OCI-LY7 (cell line): ENCODE data around the gene FAM131C. TPM values are rescaled to one million over a fixed set of nuclear protein-coding genes. Genes with fewer than 3 reads are reported as not detected.
"Not testable (repeated sequence)": the region's sequence is repeated elsewhere in the genome, so short reads cannot be mapped to it uniquely, and the experiment has no call there.

Experiments
- BruUV-seq: library from RNA; stranded (reverse); fragments of 400-500 nt; replicated peaks from 2 replicates; lab custom pipeline; 2021; lab: Mats Ljungman, UMichigan
- CTCF ChIA-PET: fragments of 300-600 bp; sonication (Branson Sonifier 250); formaldehyde crosslinking; loops from one replicate; lab custom pipeline; 2022; ENCODE audit warnings: antibody characterized with exemption; ENCODE audit not compliant: unreplicated experiment; lab: Charles Lee
- POLR2A ChIA-PET: fragments of 300-600 bp; sonication (Branson Sonifier 250); formaldehyde crosslinking; loops from one replicate; lab custom pipeline; 2022; ENCODE audit warnings: antibody characterized with exemption; lab: Charles Lee
- DNase-seq: peaks from one replicate; pipeline ENCODE4 v3.0.0-alpha.2; 2015; ENCODE audit warnings: low spot score
- H2AFZ ChIP-seq: fragments of 200-600 bp; sonication (generic), shearing (Covaris generic); 2 replicates; pipeline ENCODE4 v1.6.1; 2014; ENCODE audit warnings: mild to moderate bottlenecking, antibody characterized with exemption, low read length, moderate library complexity
- H3K27ac ChIP-seq: fragments of 200-600 bp; sonication (generic); 2 replicates; pipeline ENCODE4 v1.5.1; 2014; ENCODE audit warnings: mixed run types, low read depth, mild to moderate bottlenecking, moderate library complexity, low read length, inconsistent platforms; ENCODE audit not compliant: poor library complexity, severe bottlenecking
- H3K36me3 ChIP-seq: fragments of 200-600 bp; sonication (generic); 2 replicates; pipeline ENCODE4 v1.6.1; 2014; ENCODE audit warnings: mild to moderate bottlenecking, antibody characterized with exemption, low read length, moderate library complexity, mixed read lengths; ENCODE audit not compliant: insufficient read depth
- H3K4me1 ChIP-seq: fragments of 200-600 bp; sonication (generic); 2 replicates; pipeline ENCODE4 v1.5.1; 2014; ENCODE audit warnings: mild to moderate bottlenecking, low read length; ENCODE audit not compliant: insufficient read depth, poor library complexity, severe bottlenecking
- H3K4me2 ChIP-seq: fragments of 200-600 bp; sonication (generic); 2 replicates; pipeline ENCODE4 v1.6.1; 2014; ENCODE audit warnings: mild to moderate bottlenecking, low read length
- H3K4me3 ChIP-seq: fragments of 200-600 bp; sonication (generic); 2 replicates; pipeline ENCODE4 v1.5.1; 2014; ENCODE audit warnings: mild to moderate bottlenecking, low read depth, low read length; ENCODE audit not compliant: poor library complexity, severe bottlenecking
- H3K79me2 ChIP-seq: fragments of 200-600 bp; sonication (generic); 2 replicates; pipeline ENCODE4 v1.6.1; 2016; ENCODE audit warnings: low read depth, mild to moderate bottlenecking, low read length, moderate library complexity, mixed read lengths; ENCODE audit not compliant: insufficient read depth
- H3K9me2 ChIP-seq: fragments of 200-600 bp; sonication (generic); 2 replicates; pipeline ENCODE4 v1.6.1; 2016; ENCODE audit warnings: mild to moderate bottlenecking, low read length, mixed read lengths; ENCODE audit not compliant: insufficient read depth
- H3K9me3 ChIP-seq: fragments of 200-600 bp; sonication (generic); 2 replicates; pipeline ENCODE4 v1.6.1; 2014; ENCODE audit warnings: mild to moderate bottlenecking, mixed run types, low read length, mixed read lengths
- H4K20me1 ChIP-seq: fragments of 200-600 bp; sonication (generic); 2 replicates; pipeline ENCODE4 v1.6.1; 2014; ENCODE audit warnings: mild to moderate bottlenecking, antibody characterized with exemption, low read length, moderate library complexity, mixed read lengths; ENCODE audit not compliant: insufficient read depth
- EZH2phosphoT487 ChIP-seq: fragments of 200-600 bp; sonication (generic); IDR thresholded peaks from 2 replicates; pipeline ENCODE4 v1.6.1; 2018; ENCODE audit warnings: low read depth, borderline replicate concordance, mild to moderate bottlenecking, mixed run types, antibody characterized with exemption, low read length, moderate library complexity, mixed read lengths
- intact Hi-C: fragments of 100-400 bp; cut with micrococcal nuclease; formaldehyde crosslinking; loops from one replicate; pipeline ENCODE4 v1.10.0; 2022; ENCODE audit not compliant: unreplicated experiment
- total RNA-seq, 2 experiments: library from RNA; depleted of rRNA in 1 of 2; stranded (reverse); fragments of >200 nt in 1 of 2; shearing (Covaris generic) in 1 of 2; gene quantifications; 2 replicates each; pipeline ENCODE4 v1.2.3, GENCODE V29; 2014 to 2022
- TF ChIP-seq, protein P1 (sequence below): fragments of 200-600 bp; sonication (generic); conservative IDR thresholded peaks from 2 replicates; pipeline ENCODE4 v1.5.1; 2014; ENCODE audit warnings: mild to moderate bottlenecking, antibody characterized with exemption, low read length, moderate library complexity, mixed read lengths

The FAM131C gene
- total RNA-seq, 2 experiments from 2014 or later = not detected

DNA sequence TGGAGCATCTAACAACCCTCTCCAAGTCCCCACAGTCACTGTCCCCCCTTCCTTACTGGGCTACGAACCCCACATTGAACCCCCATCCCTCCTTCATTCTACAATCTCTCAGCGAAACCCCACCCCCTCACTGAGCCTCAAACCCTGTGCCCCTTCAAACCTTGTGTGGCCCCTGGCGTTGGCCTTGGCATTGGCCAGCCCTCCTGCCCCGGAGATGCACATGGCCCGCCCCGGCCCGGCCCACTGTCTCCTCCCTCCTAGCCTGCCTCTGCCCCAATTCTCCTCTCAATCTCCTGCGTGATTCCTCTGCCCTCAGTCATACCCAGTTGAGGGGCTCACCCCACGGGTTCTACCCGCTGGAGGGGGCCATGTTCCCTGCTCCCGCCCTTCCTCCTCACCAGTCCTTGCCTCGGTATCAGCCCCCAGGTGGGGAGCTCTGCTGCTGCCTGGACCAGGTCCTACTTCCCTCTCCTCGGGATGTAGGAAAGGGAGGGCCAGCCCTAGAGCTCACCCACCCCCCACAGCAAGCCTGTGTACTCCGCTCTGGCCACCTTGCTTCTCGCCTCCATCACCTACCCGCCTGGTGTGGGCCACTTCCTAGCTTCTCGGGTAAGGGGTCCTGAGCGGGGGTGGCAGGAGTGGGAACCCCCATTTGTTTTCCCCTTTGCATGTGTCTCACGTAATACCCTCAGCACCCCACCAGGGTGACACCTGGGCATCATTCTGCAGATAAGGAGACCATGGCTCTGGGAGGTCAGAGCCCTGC, 45.0 kb downstream of the FAM131C start:
- ChIA-PET CTCF (no interaction called here), POLR2A (no interaction called here)
- H3K4me3 ChIP-seq = no peak overlapping the region
- no peaks in the 10 kb centered on the region for H3K9me2 ChIP-seq
- no peaks in the 10 kb centered on the region for H3K79me2 ChIP-seq
- BruUV-seq = no TSS peak
- H3K9me3 ChIP-seq = no peaks in the 10 kb centered on the region
- TF ChIP-seq EZH2phosphoT487 = no peak
- TF ChIP-seq, protein P1, sequence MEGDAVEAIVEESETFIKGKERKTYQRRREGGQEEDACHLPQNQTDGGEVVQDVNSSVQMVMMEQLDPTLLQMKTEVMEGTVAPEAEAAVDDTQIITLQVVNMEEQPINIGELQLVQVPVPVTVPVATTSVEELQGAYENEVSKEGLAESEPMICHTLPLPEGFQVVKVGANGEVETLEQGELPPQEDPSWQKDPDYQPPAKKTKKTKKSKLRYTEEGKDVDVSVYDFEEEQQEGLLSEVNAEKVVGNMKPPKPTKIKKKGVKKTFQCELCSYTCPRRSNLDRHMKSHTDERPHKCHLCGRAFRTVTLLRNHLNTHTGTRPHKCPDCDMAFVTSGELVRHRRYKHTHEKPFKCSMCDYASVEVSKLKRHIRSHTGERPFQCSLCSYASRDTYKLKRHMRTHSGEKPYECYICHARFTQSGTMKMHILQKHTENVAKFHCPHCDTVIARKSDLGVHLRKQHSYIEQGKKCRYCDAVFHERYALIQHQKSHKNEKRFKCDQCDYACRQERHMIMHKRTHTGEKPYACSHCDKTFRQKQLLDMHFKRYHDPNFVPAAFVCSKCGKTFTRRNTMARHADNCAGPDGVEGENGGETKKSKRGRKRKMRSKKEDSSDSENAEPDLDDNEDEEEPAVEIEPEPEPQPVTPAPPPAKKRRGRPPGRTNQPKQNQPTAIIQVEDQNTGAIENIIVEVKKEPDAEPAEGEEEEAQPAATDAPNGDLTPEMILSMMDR = no peak
- no peak overlapping the region for H3K27ac ChIP-seq
- H4K20me1 ChIP-seq = no peaks in the 10 kb centered on the region
- intact Hi-C loops = no loop called here
- no peak overlapping the region for H2AFZ ChIP-seq
- no peaks in the 10 kb centered on the region for H3K36me3 ChIP-seq
- no peaks in the 10 kb centered on the region for H3K4me1 ChIP-seq
- no peak overlapping the region for H3K4me2 ChIP-seq
- DNase-seq = no peak

DNA sequence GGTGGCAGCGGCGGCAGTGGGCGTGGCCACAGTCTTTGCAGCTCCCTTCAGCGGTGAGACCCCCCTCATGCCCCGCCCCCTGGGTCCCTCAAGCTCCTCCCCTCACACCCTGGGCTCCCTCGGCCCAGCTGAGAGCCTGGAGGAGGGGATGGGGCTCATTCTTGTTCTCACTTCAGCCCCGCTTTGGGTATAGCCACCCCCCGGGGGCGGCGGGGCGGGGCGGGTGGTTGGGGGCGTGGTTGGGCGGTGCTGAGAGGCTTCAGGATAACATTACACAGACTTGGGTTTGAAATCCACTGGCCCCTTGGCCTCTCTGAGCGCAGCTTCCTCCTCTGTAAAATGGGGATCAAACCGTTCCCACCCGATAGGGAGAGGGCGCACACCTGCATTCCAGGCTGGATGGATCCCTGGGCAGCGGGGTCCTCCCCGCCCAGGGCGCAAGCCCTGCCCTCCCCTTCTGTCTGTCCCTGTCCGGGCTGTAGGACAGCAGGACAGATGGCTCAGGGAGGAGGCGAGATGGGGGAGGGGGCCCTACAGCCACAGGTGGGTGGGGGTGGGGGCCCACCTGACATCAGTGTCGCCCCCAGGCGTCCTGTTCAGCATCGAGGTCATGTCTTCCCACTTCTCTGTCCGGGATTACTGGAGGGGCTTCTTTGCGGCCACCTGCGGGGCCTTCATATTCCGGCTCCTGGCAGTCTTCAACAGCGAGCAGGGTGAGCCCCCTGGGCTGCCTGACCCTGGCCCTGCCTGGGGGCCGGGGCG, 46.5 kb downstream of the FAM131C start:
- H3K9me2 ChIP-seq = no peaks in the 10 kb centered on the region
- no TSS peak for BruUV-seq
- TF ChIP-seq, protein P1 = no peak
- no peak for TF ChIP-seq EZH2phosphoT487
- H3K4me1 ChIP-seq = no peaks in the 10 kb centered on the region
- no peak overlapping the region for H2AFZ ChIP-seq
- DNase-seq = no peak
- no peaks in the 10 kb centered on the region for H3K36me3 ChIP-seq
- no peaks in the 10 kb centered on the region for H4K20me1 ChIP-seq
- no peak overlapping the region for H3K27ac ChIP-seq
- no peaks in the 10 kb centered on the region for H3K9me3 ChIP-seq
- H3K4me3 ChIP-seq = no peak overlapping the region
- ChIA-PET CTCF (interaction anchor here (0.6 kb wide), 1 partner anchor 236 kb away, joined by 9 read pairs; no protein-coding TSS in a partner anchor), POLR2A (no interaction called here)
- no peak overlapping the region for H3K4me2 ChIP-seq
- intact Hi-C loops = no loop called here
- H3K79me2 ChIP-seq = no peaks in the 10 kb centered on the region

DNA sequence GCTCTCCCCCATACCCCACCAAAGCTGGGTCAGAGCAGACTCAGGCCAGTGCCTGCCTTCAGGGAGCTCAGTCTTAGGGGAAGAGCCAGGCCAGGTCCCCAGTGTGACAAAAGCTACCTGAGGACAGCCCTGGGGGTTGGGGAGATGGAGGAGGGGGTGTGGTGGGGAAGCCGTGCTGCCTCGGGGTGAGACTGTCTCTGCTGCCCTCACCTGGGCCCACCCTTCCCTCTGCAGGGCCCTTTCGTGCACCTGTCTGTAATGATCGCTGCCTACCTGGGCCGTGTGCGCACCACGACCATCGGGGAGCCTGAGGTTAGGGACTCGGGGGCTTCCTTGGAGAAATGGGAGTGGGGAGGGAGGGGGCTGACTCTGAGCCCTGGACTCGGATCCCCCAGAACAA, 47.1 kb downstream of the FAM131C start:
- H3K79me2 ChIP-seq, H2AFZ ChIP-seq, DNase-seq, H3K4me1 ChIP-seq, H3K9me3 ChIP-seq, intact Hi-C loops, H3K36me3 ChIP-seq, H3K27ac ChIP-seq, H3K9me2 ChIP-seq, H4K20me1 ChIP-seq, BruUV-seq, H3K4me2 ChIP-seq, H3K4me3 ChIP-seq: not testable (repeated sequence)
- POLR2A ChIA-PET = interaction anchor here (0.5 kb wide), 1 partner anchor 131 kb away, joined by 5 read pairs; no protein-coding TSS in a partner anchor
- CTCF ChIA-PET = interaction anchor here (0.6 kb wide), 1 partner anchor 235 kb away, joined by 9 read pairs; no protein-coding TSS in a partner anchor
